ENCODE results near the gene ABCA2. TPM values are rescaled to one million over a fixed set of nuclear protein-coding genes. Genes with fewer than 3 reads are reported as not detected.

ABCA2 gene
- total RNA-seq, 1 experiment from 2014 or later = 10.9 TPM

DNA sequence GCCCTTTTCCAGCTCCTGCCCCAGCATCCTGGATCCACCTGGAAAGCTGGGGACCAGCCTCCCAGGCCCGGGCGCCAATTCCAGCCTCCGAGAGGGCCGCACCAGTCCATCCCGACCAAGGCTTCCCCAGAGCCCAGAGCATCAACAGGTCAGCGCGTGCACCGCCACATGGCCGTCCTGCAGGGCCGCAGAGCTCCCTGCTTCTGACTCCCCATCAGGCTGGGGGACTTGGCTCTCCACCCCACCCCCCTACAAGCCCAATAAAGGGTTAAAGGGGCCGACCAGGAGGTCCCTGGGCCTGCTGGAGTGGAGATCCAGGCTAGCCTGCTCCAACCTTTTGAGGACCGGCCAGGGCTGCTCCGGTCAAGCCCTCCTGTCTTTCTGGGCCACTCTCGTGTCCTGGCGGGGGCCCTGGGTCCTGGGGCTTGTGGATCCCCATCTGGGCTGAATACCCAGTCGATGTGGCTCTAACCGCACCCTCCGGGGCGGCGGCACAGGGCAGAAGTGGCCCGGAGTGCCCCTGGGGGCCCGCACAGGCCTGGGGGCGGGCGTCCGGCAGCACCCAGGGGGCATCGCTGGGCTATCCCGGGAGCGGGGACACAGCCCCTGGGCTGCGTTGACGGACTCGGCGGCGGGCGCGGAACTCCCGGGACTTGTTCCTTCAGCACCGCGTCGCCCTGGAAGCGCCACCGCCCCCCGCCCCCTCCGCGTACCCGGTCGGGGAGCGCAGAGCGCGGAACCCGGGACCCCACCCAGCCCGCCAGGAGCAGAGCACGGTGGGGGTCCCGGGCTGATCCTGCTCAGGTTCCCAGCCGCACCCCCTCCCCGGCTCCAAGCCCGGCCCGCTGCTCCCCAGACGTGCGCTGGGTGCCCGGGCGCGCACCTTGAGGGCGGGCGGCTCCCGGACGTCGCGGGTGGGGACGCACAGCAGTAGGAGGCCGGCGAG, 25.2 kb upstream of the ABCA2 start:
- H3K4me3 ChIP-seq = no peak overlapping the region
- H3K27me3 ChIP-seq = no peaks in the 10 kb centered on the region; the same call in 1 of the 2 replicates
- H3K36me3 ChIP-seq = no peaks in the 10 kb centered on the region
- no peak for DNase-seq
- H3K9me3 ChIP-seq = no peaks in the 10 kb centered on the region

- no peak for DNase-seq
- Histone ChIP-seq H3K36me3 (no peaks in the 10 kb centered on the region), H3K27me3 (no peaks in the 10 kb centered on the region; the same call in 1 of the 2 replicates)
These were observed 24.3 kb upstream of the ABCA2 start for GRCh38 chr9:137052293-137052692.

DNA sequence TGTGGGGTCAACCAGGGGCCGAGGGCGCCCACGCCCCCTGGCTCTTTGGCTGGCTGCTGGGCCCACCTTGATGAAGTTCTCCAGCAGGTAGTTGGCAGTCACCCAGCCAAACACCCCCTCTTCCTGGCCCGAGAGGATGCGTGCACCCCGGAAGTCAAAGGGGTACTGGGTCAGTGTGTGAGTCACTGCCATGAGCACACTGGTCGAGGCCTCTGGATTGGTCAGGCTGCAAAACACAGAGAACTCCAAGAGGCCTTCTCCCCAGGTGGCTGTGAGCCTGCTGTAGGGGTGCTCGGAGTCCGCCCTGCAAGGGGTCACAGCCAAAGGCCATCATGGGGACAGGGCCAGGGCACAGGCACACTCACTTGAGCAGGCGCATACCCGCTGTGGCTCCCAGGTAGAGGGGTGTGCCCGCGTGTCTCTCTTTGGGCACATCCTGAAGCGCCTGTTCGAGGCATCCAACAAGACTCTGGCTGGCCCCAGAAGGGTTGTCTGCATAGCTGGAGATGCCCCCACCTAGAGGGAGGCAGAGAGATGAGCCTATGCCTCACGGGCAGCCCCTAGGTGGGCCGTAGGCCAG, 23.2 kb upstream of the ABCA2 start:
- DNase-seq = no peak
- Histone ChIP-seq H3K9me3 (no peaks in the 10 kb centered on the region), H3K36me3 (no peaks in the 10 kb centered on the region), H3K27me3 (no peaks in the 10 kb centered on the region; the same call in 1 of the 2 replicates), H3K4me3 (no peak overlapping the region)

More at GRCh38 chr9:137052293-137052692, 24.3 kb upstream of the ABCA2 start:
- no peak overlapping the region for H3K4me3 ChIP-seq
- H3K9me3 ChIP-seq = no peaks in the 10 kb centered on the region

DNA sequence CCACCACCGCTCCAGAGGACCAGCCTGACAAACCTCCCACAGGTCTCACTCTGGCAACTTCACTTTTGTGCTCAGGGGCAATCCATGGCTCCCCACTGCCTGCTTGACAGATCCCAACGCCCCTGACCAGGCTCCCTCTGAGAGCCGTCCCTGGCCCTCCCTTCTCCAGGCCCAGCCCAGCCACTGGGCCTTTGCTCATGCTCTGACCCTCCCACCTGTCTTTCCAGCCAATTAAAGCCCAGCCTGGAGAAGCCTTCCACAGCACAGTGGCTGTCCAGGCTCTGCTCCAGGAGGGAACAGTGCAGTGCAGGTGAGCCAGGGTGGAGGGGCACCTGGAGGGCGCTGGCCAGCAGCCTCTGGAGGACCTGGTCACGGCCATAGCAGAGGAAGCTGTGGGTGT, 22.5 kb upstream of the ABCA2 start:
- Histone ChIP-seq H3K27me3 (no peaks in the 10 kb centered on the region; the same call in 1 of the 2 replicates), H3K36me3 (no peaks in the 10 kb centered on the region), H3K9me3 (no peaks in the 10 kb centered on the region), H3K4me3 (no peak overlapping the region)
- DNase-seq = no peak

- H3K4me3 ChIP-seq = no peak overlapping the region
- H3K9me3 ChIP-seq = no peaks in the 10 kb centered on the region
- peak; percentile 56 for DNase-seq
- H3K27me3 ChIP-seq = no peaks in the 10 kb centered on the region; the same call in 1 of the 2 replicates
- no peaks in the 10 kb centered on the region for H3K36me3 ChIP-seq
These were observed 21.8 kb upstream of the ABCA2 start for GRCh38 chr9:137049544-137050449.

- H3K4me3 ChIP-seq = no peak overlapping the region
- DNase-seq = no peak
- H3K9me3 ChIP-seq = no peaks in the 10 kb centered on the region
- H3K36me3 ChIP-seq = no peaks in the 10 kb centered on the region; the same call in 1 of the 2 replicates
- H3K27me3 ChIP-seq = no peaks in the 10 kb centered on the region; the same call in 1 of the 2 replicates
These were observed 20.9 kb upstream of the ABCA2 start for GRCh38 chr9:137048655-137049543.

DNA sequence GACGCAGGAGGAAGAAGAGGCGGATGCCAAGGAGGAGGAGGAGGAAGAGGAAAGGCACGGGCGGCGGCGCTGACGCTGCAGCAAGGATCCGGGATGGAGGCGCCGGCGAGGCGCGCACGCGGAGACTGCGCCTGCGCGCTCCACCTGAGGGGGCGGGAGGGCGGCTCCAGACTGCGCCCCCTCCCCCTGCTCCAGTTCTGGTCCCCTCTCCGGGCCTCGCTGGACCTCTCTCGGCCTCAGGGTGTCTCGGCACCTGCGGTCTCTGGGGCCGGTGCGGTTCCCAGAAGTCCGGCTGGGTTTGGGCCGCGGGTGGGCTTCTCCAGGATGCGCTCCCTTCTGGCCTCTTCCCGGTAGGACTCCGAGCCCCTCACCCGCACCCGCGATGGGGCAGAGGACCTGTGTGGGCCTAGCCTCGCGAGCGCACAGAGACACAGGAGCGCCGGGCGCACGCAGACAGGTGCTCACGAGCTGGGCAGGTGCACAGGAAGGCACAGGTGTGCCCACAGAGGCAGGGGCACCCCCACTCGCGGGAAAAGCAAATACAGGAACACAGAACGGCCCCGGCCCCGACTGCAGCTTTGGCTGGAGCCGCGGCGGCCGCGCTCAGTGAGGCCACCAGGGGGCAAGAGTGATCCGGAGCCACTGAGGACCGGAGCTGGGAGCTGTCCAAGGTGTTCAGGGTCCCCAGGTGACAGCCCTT, 18.2 kb upstream of the ABCA2 start, which contains the start of gene NPDC1:
Gene NPDC1 (minus strand): TSS at position 90 of the 700 bp plus-strand sequence. CDS start 188 bp downstream, outside the sequence.
- peak; percentile 83 for DNase-seq
- Histone ChIP-seq H3K4me3 (peak within 1 kb of the TSS; percentile 72), H3K27me3 (no peaks in the 10 kb centered on the region; the same call in 1 of the 2 replicates), H3K9me3 (no peaks in the 10 kb centered on the region), H3K36me3 (peaks cover 3% of the 10 kb centered on the region)

DNA sequence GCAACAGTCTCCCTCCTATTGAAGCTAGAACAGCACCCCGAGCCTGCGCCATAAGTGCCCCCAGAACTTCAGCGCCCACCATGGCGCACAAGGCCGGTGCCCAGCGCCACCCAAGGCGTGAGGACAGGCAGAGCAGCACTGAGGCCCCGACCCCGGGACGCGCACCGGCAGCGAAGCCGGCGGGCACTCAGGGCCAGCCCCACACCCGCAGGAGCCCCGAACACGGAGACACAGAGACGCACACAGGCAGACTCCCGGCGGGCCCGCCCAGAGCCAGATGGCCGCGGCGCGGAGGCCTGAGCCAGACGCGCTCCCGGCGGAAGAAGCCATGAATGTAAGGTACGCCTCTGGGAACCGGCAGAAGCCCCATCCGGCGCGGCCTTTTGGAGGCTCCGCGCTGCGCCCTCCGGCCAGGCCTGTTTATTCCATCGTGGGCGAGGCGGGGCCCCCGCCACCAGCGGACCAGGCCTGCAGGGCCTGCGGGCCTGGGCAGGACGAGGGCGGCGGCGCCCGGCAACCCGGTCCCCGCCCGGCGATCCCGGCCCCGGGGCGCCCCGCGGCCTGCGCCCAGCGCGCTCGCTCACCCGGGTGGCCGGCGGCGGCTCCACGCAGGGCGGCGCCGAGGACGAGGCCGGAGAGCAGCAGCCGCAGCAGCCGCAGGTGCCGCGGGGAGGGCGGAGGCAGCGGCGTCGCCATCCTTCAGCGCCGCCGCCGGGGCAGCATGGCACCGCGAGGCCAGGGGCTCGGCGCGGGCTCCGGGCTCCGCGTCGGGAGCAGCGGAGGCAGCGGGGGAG, 17.5 kb upstream of the ABCA2 start:
- Histone ChIP-seq H3K27me3 (no peaks in the 10 kb centered on the region; the same call in 1 of the 2 replicates), H3K4me3 (peak overlapping the region; percentile 72), H3K9me3 (no peaks in the 10 kb centered on the region), H3K36me3 (peaks cover 7% of the 10 kb centered on the region)
- DNase-seq = peak; percentile 52

- H3K9me3 ChIP-seq = no peaks in the 10 kb centered on the region
- H3K27me3 ChIP-seq = no peaks in the 10 kb centered on the region; the same call in 1 of the 2 replicates
- peak; percentile 68 for DNase-seq
- H3K4me3 ChIP-seq = peak overlapping the region; percentile 72
- peaks cover 10% of the 10 kb centered on the region for H3K36me3 ChIP-seq
These were observed 16.6 kb upstream of the ABCA2 start for GRCh38 chr9:137044502-137045177.

DNA sequence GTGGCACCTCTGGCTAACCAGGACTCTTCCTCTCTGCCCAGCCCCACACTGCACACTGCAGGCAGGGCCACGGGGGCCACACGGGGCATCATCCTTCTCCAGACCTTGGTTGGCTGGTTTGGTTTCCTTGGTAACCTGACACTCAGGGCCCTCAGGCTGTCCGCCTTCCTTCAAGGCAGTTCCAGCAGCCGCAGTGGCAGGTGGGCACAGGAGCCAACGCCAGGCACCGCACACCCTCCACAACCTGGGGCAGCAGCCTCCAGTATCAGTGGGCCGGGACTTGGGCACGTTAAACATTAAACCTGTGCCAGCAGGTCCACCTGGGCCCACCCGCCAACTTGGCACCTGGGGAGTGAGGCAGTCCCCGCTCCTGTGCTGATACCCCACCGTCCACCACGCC, 16.0 kb upstream of the ABCA2 start:
- Histone ChIP-seq H3K36me3 (peaks cover 13% of the 10 kb centered on the region), H3K4me3 (peak overlapping the region; percentile 72), H3K9me3 (no peaks in the 10 kb centered on the region), H3K27me3 (no peaks in the 10 kb centered on the region)
- no peak for DNase-seq

DNA sequence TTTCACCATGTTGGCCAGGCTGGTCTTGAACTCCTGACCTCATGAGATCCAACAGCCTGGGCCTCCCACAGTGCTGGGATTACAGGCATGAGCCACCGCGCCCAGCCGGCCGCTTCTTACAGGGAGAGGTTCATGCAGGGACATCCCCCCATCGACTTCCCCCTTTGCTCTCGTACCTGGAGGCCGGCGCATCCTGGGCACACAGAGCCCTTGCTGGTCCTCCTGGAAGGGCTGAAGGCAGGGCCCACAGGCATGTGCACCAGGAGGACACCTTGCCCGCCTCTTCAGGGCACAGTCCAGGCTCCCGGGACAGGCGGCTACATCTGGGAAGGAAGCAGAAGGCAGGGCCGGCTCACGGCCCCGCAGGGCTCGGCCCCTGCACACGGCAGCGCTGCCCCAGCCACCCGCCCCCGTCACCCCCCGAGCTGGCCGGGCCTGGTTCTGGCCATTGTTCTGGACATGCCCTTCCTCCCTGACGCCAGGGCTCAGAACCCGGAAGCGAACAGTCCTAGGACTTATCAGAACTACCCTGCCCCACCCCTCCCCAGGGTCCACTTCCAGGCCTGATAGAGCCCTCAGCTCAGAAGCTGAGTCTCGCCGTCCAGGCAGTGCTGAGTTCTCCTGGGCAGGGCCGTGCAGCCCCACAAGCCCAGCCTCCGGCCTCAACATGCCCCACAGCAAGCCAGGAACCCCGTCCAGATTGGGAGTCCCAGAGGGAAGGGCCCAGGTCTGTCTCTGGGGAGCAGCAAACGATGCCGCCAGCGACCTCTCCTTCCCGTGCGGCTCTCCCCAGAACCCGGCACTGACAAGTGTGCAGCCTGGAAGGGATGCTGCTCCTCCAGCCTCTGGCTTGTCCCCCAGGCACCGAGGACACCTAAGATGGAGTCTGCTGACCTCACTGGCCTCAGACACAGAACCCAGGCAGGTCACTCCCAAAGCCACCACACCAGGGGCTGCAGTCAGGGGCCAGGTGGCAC, 15.0 kb upstream of the ABCA2 start:
- Histone ChIP-seq H3K27me3 (no peaks in the 10 kb centered on the region), H3K9me3 (no peaks in the 10 kb centered on the region), H3K4me3 (no peak overlapping the region), H3K36me3 (peaks cover 18% of the 10 kb centered on the region)
- DNase-seq = no peak

GRCh38 chr9:137041124-137041523, 13.1 kb upstream of the ABCA2 start:
- Histone ChIP-seq H3K27me3 (no peaks in the 10 kb centered on the region), H3K9me3 (no peaks in the 10 kb centered on the region), H3K36me3 (peaks cover 18% of the 10 kb centered on the region), H3K4me3 (no peak overlapping the region)
- DNase-seq = no peak

GRCh38 chr9:137040568-137040967, 12.5 kb upstream of the ABCA2 start:
- no peak overlapping the region for H3K4me3 ChIP-seq
- H3K9me3 ChIP-seq = no peaks in the 10 kb centered on the region
- H3K36me3 ChIP-seq = peaks cover 18% of the 10 kb centered on the region
- no peak for DNase-seq
- H3K27me3 ChIP-seq = no peaks in the 10 kb centered on the region

Data from MG63 (cell line).